Motor neuron (in vitro differentiated cells): Measurements from ENCODE around the gene SLCO3A1. TPM values are rescaled to one million over a fixed set of nuclear protein-coding genes. Genes with fewer than 3 reads are reported as not detected.

ENCODE experiments used
- ATAC-seq, 8 experiments: fragments of 200-7000 bp; cut with Tn5 transposase; replicated peaks in 6 of 8; 2 replicates each; pipeline ENCODE4 v1.8.0; 2021; ENCODE audit warnings: mild to moderate bottlenecking in 8 of 8, moderate library complexity in 8 of 8
- H3K27ac ChIP-seq, 2 donors: fragments of 250-450 bp; sonication (Bioruptor Pico); 2 replicates each; pipeline ENCODE4 v1.9.0; 2021; ENCODE audit warnings: antibody characterized with exemption in 2 of 2, mild to moderate bottlenecking in 2 of 2, moderate library complexity in 1 of 2
- H3K4me1 ChIP-seq, 2 donors: fragments of 250-450 bp; sonication (Bioruptor Pico); replicated peaks in 1 of 2; 2 replicates each; pipeline ENCODE4 v1.6.1; 2021; ENCODE audit warnings: antibody characterized with exemption in 2 of 2, mild to moderate bottlenecking in 2 of 2, moderate library complexity in 1 of 2
- H3K4me3 ChIP-seq, 5 donors: fragments of 250-450 bp; sonication (Bioruptor Pico); 2 replicates each; pipeline ENCODE4 v1.9.0; 2021; ENCODE audit warnings: antibody characterized with exemption in 5 of 5, mild to moderate bottlenecking in 5 of 5, moderate library complexity in 4 of 5
- WGBS, 10 experiments: fragments of 450-650 bp; shearing (Covaris generic); methylation state at CpG; one replicate each; pipeline ENCODE4 v1.0.0; 2022; 5-methylcytosine and 5-hydroxymethylcytosine counted together
- in situ Hi-C, 9 experiments: fragments of 400-800 bp; cut with MboI; loops; one replicate each; pipeline ENCODE4 v1.15.0; 2021; ENCODE audit warnings: low sequenced_read_pairs in 9 of 9, low pct_unique_long_range_greater_than_20kb in 2 of 9; ENCODE audit not compliant: unreplicated experiment in 9 of 9
- total RNA-seq, 8 experiments: library from RNA; unstranded; fragments of 300-600 nt; gene quantifications; 2 replicates each; pipeline versions ENCODE4 v1.2.3 to v1.2.4, GENCODE V29; 2022

The SLCO3A1 gene
- total RNA-seq, 8 experiments from 2014 or later: 2.2 to 19.6 (median 4.9) TPM

- ATAC-seq: peak in 6 of 8 experiments; percentile 29 to 62 (median 42)
- Histone ChIP-seq H3K4me3 (no peak overlapping the region), H3K27ac (no peak overlapping the region), H3K4me1 (peaks cover 2 to 22% of the 10 kb centered on the region in 2 donors)
- in situ Hi-C loops: loop anchor here in 4 of 9 experiments (10.0 to 25.0 kb wide), 3 partner anchors 199 to 224 kb away; no protein-coding TSS in a partner anchor
- WGBS, 10 experiments: 0 to 100% (median 73%) methylated on average over 1 to 5 of the region's 5 CpGs; no CpG with 5 or more reads in 3 of the 10 experiments
Measured at GRCh38 chr15:91862891-91863504, 9.5 kb downstream of the SLCO3A1 start.

- 60 to 100% (median 86%) methylated on average over 1 to 6 of the region's 7 CpGs for WGBS, 10 experiments
- in situ Hi-C loops: loop anchor here in 4 of 9 experiments (10.0 to 25.0 kb wide), 3 partner anchors 199 to 224 kb away; no protein-coding TSS in a partner anchor
- Histone ChIP-seq H3K4me3 (no peak overlapping the region), H3K27ac (no peak overlapping the region), H3K4me1 (peaks cover 2 to 16% of the 10 kb centered on the region in 2 donors)
- no peak for ATAC-seq
Measured at GRCh38 chr15:91863621-91864255, 10.2 kb downstream of the SLCO3A1 start.

GRCh38 chr15:91864664-91865063 lies 11.2 kb downstream of the SLCO3A1 start:
- Histone ChIP-seq H3K4me1 (peaks cover 2 to 16% of the 10 kb centered on the region in 2 donors), H3K27ac (no peak overlapping the region), H3K4me3 (no peak overlapping the region)
- in situ Hi-C loops: loop anchor here in 4 of 9 experiments (10.0 to 25.0 kb wide), 3 partner anchors 198 to 223 kb away; no protein-coding TSS in a partner anchor
- WGBS, 10 experiments: 80 to 100% (median 88%) methylated on average over 1 to 7 of the region's 9 CpGs; no CpG with 5 or more reads in 2 of the 10 experiments
- no peak for ATAC-seq

- Histone ChIP-seq H3K4me3 (no peak overlapping the region), H3K27ac (no peak overlapping the region), H3K4me1 (peaks cover 2 to 16% of the 10 kb centered on the region in 2 donors)
- in situ Hi-C loops: loop anchor here in 4 of 9 experiments (10.0 to 25.0 kb wide), 3 partner anchors 197 to 222 kb away; no protein-coding TSS in a partner anchor
- 59 to 94% (median 82%) methylated on average over 2 to 7 of the region's 7 CpGs; no CpG with 5 or more reads in 4 of the 10 experiments for WGBS, 10 experiments
- ATAC-seq: no peak
Measured at GRCh38 chr15:91865486-91865885, 12.0 kb downstream of the SLCO3A1 start.

- Histone ChIP-seq H3K27ac (no peak overlapping the region), H3K4me1 (peaks cover 2 to 16% of the 10 kb centered on the region in 2 donors), H3K4me3 (no peak overlapping the region)
- in situ Hi-C loops: loop anchor here in 4 of 9 experiments (10.0 to 25.0 kb wide), 3 partner anchors 196 to 221 kb away; no protein-coding TSS in a partner anchor
- 45 to 100% (median 87%) methylated on average over 1 to 5 of the region's 5 CpGs for WGBS, 10 experiments
- peak in 2 of 8 experiments; percentile 23 to 25 for ATAC-seq
Measured at GRCh38 chr15:91865950-91866349, 12.4 kb downstream of the SLCO3A1 start.

- Histone ChIP-seq H3K27ac (no peak overlapping the region), H3K4me3 (no peak overlapping the region), H3K4me1 (peaks cover 2 to 16% of the 10 kb centered on the region in 2 donors)
- peak in 2 of 8 experiments; percentile 27 to 31 for ATAC-seq
- in situ Hi-C loops: loop anchor here in 4 of 9 experiments (10.0 to 25.0 kb wide), 3 partner anchors 196 to 221 kb away; no protein-coding TSS in a partner anchor
- 30 to 91% (median 80%) methylated on average over 2 to 6 of the region's 6 CpGs; no CpG with 5 or more reads in 1 of the 10 experiments for WGBS, 10 experiments
Measured at GRCh38 chr15:91866371-91866905, 12.9 kb downstream of the SLCO3A1 start.

GRCh38 chr15:91866971-91867372 lies 13.5 kb downstream of the SLCO3A1 start:
- Histone ChIP-seq H3K4me3 (no peak overlapping the region), H3K27ac (no peak overlapping the region), H3K4me1 (peaks cover 2 to 16% of the 10 kb centered on the region in 2 donors)
- ATAC-seq: peak in 3 of 8 experiments; percentile 17 to 45 (median 31)
- in situ Hi-C loops: loop anchor here in 4 of 9 experiments (10.0 to 25.0 kb wide), 3 partner anchors 195 to 220 kb away; no protein-coding TSS in a partner anchor
- 44 to 93% (median 80%) methylated on average over 1 to 4 of the region's 8 CpGs; no CpG with 5 or more reads in 5 of the 10 experiments for WGBS, 10 experiments

GRCh38 chr15:91867581-91868026 lies 14.1 kb downstream of the SLCO3A1 start:
- Histone ChIP-seq H3K27ac (no peak overlapping the region), H3K4me3 (no peak overlapping the region), H3K4me1 (peaks cover 2 to 16% of the 10 kb centered on the region in 2 donors)
- in situ Hi-C loops: loop anchor here in 4 of 9 experiments (10.0 to 25.0 kb wide), 3 partner anchors 195 to 220 kb away; no protein-coding TSS in a partner anchor
- ATAC-seq: peak in 7 of 8 experiments; percentile 21 to 80 (median 45)
- WGBS, 10 experiments: 32 to 81% (median 59%) methylated on average over 3 to 5 of the region's 8 CpGs; no CpG with 5 or more reads in 7 of the 10 experiments

- 29 to 100% (median 90%) methylated on average over 1 to 6 of the region's 6 CpGs for WGBS, 10 experiments
- H3K27ac ChIP-seq: no peak overlapping the region
- H3K4me1 ChIP-seq: peaks cover 0 to 12% of the 10 kb centered on the region in 2 donors
Measured at GRCh38 chr15:91870876-91871537, 17.5 kb downstream of the SLCO3A1 start.

GRCh38 chr15:91871837-91872236 lies 18.3 kb downstream of the SLCO3A1 start:
- no peak overlapping the region for H3K4me3 ChIP-seq
- H3K27ac ChIP-seq: no peak overlapping the region
- no peak for ATAC-seq
- WGBS, 10 experiments: 80 to 100% (median 97%) methylated on average over 1 to 3 of the region's 5 CpGs; no CpG with 5 or more reads in 4 of the 10 experiments
- peaks cover 0 to 10% of the 10 kb centered on the region in 2 donors for H3K4me1 ChIP-seq
- in situ Hi-C loops: loop anchor here in 3 of 9 experiments (25.0 kb wide), 2 partner anchors 190 to 215 kb away; no protein-coding TSS in a partner anchor

More at GRCh38 chr15:91870876-91871537, 17.5 kb downstream of the SLCO3A1 start:
- no peak for ATAC-seq
- in situ Hi-C loops: loop anchor here in 3 of 9 experiments (25.0 kb wide), 2 partner anchors 191 to 216 kb away; no protein-coding TSS in a partner anchor
- no peak overlapping the region for H3K4me3 ChIP-seq

- in situ Hi-C loops: loop anchor here in 3 of 9 experiments (25.0 kb wide), 2 partner anchors 190 to 215 kb away; no protein-coding TSS in a partner anchor
- no peak for ATAC-seq
- 58 to 97% (median 87%) methylated on average over 2 to 14 of the region's 15 CpGs; no CpG with 5 or more reads in 1 of the 10 experiments for WGBS, 10 experiments
- H3K4me1 ChIP-seq: peaks cover 0 to 10% of the 10 kb centered on the region in 2 donors
- H3K4me3 ChIP-seq: no peak overlapping the region
- H3K27ac ChIP-seq: no peak overlapping the region
Measured at GRCh38 chr15:91872356-91873137, 19.0 kb downstream of the SLCO3A1 start.
